ENCODE data around the gene NUFIP2.

DNA sequence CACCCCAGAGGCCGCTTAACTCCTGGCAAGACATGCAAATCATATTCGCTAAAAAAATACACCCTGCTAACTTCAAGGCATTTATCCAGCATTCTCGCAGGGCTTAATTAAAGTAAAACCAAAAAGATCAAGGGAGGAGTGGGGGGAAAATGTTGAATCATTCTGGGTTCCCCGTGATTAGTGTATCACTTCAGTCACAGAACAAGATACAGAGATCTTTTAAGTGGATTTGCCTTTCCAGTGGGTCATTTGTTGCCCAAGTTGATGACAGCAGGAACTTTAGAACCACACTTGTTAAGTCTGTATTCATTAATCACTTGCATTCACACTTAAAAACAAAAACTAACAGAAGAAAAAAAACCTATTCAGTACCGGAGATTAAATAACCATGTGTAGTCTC lies 30.0 kb downstream of the NUFIP2 start:
- no peak for TF ChIP-seq SUZ12 (IDR thresholded peaks at IDR 0.05; ENCODE audit: extremely low read depth, insufficient read depth, insufficient read length)
- no peak for TF ChIP-seq YY1 (IDR thresholded peaks at IDR 0.05; ENCODE audit: insufficient read depth, insufficient read length)

Measured in NT2/D1 (cell line).